Endothelial cell (in vitro differentiated cells): ENCODE data around the gene CHRM5. TPM values are rescaled to one million over a fixed set of nuclear protein-coding genes. Genes with fewer than 3 reads are reported as not detected.

Source experiments
- DNase-seq: peaks from one replicate; pipeline ENCODE4 v3.0.0; 2021; ENCODE audit warnings: low spot score
- H3K27ac Mint-ChIP-seq: one replicate; pipeline ENCODE4 v1.8.0; 2021; ENCODE audit warnings: mixed read lengths, inconsistent platforms; ENCODE audit not compliant: unreplicated experiment
- H3K27me3 Mint-ChIP-seq: one replicate; pipeline ENCODE4 v1.8.0; 2021; ENCODE audit warnings: mild to moderate bottlenecking, moderate library complexity, mixed read lengths, inconsistent platforms; ENCODE audit not compliant: unreplicated experiment
- H3K36me3 Mint-ChIP-seq: one replicate; pipeline ENCODE4 v1.8.0; 2021; ENCODE audit warnings: mild to moderate bottlenecking, low read depth, mixed read lengths, inconsistent platforms; ENCODE audit not compliant: unreplicated experiment
- H3K4me1 Mint-ChIP-seq: one replicate; pipeline ENCODE4 v1.8.0; 2021; ENCODE audit warnings: mild to moderate bottlenecking, mixed read lengths, inconsistent platforms; ENCODE audit not compliant: unreplicated experiment
- H3K4me3 Mint-ChIP-seq: one replicate; pipeline ENCODE4 v1.8.0; 2021; ENCODE audit warnings: mild to moderate bottlenecking, mixed read lengths, inconsistent platforms; ENCODE audit not compliant: unreplicated experiment
- H3K9me3 Mint-ChIP-seq: one replicate; pipeline ENCODE4 v1.8.0; 2021; ENCODE audit warnings: mixed read lengths, inconsistent platforms; ENCODE audit not compliant: unreplicated experiment
- total RNA-seq: library from RNA; stranded (reverse); fragmentation: NEBNext Ultra II Directional; extraction: Animal tissue kit (Norgen Biotek cat#: 25700); gene quantifications from one replicate; pipeline ENCODE4 v1.2.1, GENCODE V29; 2021; ENCODE audit not compliant: unreplicated experiment
- TF ChIP-seq, protein P1 (sequence below): fragments of 200-600 bp; sonication (generic); IDR thresholded peaks from one replicate; pipeline ENCODE4 v1.5.0; 2021; ENCODE audit warnings: antibody characterized with exemption; ENCODE audit not compliant: unreplicated experiment

CHRM5 gene
- total RNA-seq, 1 donor from 2014 or later, result not detected

DNA sequence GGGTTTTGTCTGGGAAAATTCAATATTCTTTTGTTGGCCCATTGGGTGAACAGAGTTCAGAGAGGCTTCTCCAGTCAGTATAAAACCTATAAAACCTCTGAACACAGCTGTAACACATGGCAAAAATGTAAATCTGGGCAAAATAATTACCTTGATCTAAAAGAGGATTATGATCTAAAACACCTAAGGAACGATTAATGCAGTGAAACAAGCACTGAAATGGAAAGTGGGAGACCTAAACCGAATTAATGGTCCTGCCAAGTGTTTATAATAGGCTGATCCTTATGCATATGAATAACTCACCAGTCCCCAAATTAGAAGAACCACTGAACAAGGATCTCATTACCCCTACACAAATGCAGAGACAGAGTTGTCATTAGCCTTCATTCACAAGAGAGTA, 38.1 kb downstream of the CHRM5 start:
- TF ChIP-seq, protein P1, sequence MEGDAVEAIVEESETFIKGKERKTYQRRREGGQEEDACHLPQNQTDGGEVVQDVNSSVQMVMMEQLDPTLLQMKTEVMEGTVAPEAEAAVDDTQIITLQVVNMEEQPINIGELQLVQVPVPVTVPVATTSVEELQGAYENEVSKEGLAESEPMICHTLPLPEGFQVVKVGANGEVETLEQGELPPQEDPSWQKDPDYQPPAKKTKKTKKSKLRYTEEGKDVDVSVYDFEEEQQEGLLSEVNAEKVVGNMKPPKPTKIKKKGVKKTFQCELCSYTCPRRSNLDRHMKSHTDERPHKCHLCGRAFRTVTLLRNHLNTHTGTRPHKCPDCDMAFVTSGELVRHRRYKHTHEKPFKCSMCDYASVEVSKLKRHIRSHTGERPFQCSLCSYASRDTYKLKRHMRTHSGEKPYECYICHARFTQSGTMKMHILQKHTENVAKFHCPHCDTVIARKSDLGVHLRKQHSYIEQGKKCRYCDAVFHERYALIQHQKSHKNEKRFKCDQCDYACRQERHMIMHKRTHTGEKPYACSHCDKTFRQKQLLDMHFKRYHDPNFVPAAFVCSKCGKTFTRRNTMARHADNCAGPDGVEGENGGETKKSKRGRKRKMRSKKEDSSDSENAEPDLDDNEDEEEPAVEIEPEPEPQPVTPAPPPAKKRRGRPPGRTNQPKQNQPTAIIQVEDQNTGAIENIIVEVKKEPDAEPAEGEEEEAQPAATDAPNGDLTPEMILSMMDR, result no peak
- no peak overlapping the region for H3K27ac Mint-ChIP-seq
- H3K36me3 Mint-ChIP-seq, result no peaks in the 10 kb centered on the region
- no peaks in the 10 kb centered on the region for H3K4me1 Mint-ChIP-seq
- no peak overlapping the region for H3K4me3 Mint-ChIP-seq
- DNase-seq, result no peak
- no peaks in the 10 kb centered on the region for H3K9me3 Mint-ChIP-seq
- no peaks in the 10 kb centered on the region for H3K27me3 Mint-ChIP-seq

DNA sequence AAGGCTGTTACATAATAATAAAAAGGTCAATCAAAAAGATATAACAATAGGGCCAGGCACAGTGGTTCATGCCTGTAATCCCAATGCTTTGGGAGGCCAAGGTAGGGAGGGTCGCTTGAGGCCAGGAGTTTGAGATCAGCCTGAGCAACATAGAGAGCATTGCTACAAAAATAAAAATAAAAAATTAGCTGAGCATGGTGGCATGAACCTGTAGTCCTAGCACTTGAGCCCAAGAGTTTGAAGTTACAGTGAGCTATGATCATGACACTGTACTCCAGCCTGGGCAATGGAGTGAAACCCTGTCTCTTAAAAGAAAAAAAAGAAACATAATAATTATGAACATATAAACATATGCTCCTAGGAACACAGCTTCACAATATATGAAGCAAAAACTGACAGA, 41.4 kb downstream of the CHRM5 start:
- H3K36me3 Mint-ChIP-seq, result no peaks in the 10 kb centered on the region
- DNase-seq, result no peak
- TF ChIP-seq, protein P1, result no peak
- no peak overlapping the region for H3K4me3 Mint-ChIP-seq
- H3K9me3 Mint-ChIP-seq, result no peaks in the 10 kb centered on the region
- no peaks in the 10 kb centered on the region for H3K4me1 Mint-ChIP-seq
- H3K27ac Mint-ChIP-seq, result no peak overlapping the region
- peaks cover under 1% of the 10 kb centered on the region for H3K27me3 Mint-ChIP-seq

DNA sequence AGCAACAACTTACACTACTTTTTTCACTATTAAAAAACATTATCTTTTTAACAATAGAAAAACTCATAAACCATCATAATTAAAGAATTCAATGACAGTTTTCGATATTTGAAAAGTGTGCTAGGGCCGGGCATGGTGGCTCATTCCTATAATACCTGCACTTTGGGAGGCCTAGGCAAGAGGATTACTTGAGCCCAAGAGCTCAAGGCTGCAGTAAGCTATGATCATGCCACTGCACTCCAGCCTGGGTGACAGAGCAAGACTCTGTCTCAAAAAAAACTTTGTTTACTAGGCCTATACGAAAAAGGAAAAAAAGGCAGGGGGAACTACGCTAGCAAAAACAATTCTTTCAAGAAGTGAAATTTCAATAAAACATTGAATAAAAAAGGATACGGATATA, 42.6 kb downstream of the CHRM5 start:
- no peaks in the 10 kb centered on the region for H3K9me3 Mint-ChIP-seq

DNA sequence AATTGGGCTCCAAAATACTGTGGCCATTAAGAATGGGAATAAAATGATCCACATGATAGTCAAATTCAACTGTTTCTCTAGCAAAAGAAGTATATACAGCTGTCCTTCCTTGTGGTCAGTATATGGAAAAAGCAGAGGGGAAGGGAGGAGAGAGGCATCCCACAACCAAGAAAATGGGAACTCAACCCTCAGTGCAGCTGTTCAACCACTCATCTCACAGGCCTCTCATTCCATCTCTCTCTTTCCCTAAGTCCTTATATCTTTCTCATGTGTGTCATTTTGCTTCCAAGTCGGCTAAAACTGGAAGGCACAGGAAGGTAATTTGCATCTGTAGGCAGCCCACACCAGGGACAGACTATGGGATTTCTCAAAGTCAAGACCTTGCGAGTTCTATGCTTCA, 43.2 kb downstream of the CHRM5 start:
- Mint-ChIP-seq H3K4me3 (no peak overlapping the region), H3K9me3 (no peaks in the 10 kb centered on the region)
- TF ChIP-seq, protein P1, result no peak

More for the DNA sequence above, 42.6 kb downstream of the CHRM5 start:
- TF ChIP-seq, protein P1, result no peak
- Mint-ChIP-seq H3K27me3 (peaks cover 2% of the 10 kb centered on the region), H3K27ac (no peak overlapping the region), H3K36me3 (no peaks in the 10 kb centered on the region), H3K4me1 (no peaks in the 10 kb centered on the region), H3K4me3 (no peak overlapping the region)
- no peak for DNase-seq

DNA sequence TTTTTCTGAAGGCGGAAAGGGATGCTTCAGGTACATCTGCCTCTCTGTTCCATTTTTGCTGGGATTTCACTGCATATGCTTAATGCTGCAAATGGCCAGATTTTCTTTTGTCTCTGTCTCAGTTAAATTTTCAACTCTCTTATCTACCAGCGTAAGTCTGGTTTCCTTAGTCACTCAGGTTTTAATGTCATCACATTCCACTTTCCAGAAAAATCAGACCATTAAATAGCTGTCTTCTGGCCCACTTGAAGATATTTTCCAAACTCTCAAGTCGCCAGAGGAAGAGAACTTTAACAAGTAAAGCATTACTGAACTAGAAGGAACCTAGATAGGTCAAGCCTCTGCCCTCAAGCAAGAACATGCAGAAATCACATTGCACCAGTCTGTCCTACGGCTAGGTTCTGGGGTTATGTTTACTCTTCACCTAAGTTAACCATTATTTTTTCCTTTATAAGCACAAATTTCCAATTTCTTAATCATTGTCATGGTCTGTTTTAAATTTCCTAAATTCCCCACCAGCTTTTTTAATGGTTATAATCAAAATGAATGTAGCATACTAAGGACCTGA, 44.2 kb downstream of the CHRM5 start:
- TF ChIP-seq, protein P1, result no peak
- no peak for DNase-seq
- Mint-ChIP-seq H3K4me1 (no peaks in the 10 kb centered on the region), H3K27ac (no peak overlapping the region), H3K36me3 (no peaks in the 10 kb centered on the region), H3K4me3 (no peak overlapping the region), H3K27me3 (peaks cover 2% of the 10 kb centered on the region), H3K9me3 (no peaks in the 10 kb centered on the region)

More for the DNA sequence above, 43.2 kb downstream of the CHRM5 start:
- no peaks in the 10 kb centered on the region for H3K36me3 Mint-ChIP-seq
- no peak for DNase-seq
- no peaks in the 10 kb centered on the region for H3K4me1 Mint-ChIP-seq
- H3K27ac Mint-ChIP-seq, result no peak overlapping the region
- peaks cover 2% of the 10 kb centered on the region for H3K27me3 Mint-ChIP-seq
